HG03354 (cell line): ENCODE data around the gene RASA2.
"Not testable (repeated sequence)": the region's sequence is repeated elsewhere in the genome, so short reads cannot be mapped to it uniquely, and the experiment has no call there.

Experiments used
- ATAC-seq: cut with Tn5 transposase; IDR thresholded peaks from one replicate; pipeline ENCODE4 v1.9.1; 2021; ENCODE audit warnings: mild to moderate bottlenecking; ENCODE audit not compliant: unreplicated experiment, poor library complexity, severe bottlenecking

The RASA2 gene

DNA sequence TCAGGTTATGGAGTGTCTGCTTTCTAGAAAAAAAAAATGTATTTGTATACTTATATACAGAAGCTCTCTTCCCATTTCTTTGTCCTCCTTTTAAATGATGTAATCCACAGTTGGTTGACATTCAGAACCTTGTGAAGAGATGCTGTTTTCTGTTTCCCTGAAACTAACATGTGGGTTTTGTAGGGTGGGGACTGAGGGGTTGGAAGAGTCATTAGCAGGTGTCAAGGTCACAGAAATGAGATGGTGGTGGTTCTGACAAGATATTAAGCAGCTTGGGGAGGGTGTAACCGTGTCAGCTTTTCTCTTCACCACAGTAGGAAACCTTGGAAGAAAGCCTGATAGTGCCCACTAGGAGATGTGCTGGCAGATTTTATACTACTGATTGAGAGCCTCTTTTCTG is 2.4 kb downstream of the RASA2 start:
- no peak for ATAC-seq

DNA sequence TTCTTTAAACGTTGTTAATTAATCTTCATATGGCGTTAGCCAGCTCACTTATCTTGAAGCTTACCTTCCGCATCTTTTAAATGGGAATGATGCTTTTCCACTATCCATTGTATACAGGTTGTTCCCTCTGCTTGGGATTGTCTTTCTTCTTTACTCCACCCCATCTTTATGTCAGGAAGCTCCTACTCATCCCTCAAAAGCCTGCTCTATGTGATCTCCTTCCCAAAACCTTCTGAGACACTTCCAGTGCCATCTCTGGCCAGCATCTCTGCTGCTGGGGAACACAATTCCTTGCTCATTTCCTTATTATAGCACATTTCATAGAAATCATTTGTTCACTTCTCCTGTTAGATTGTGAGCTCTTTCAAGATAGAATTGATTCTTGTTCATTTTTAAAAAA is 4.3 kb downstream of the RASA2 start:
- no peak for ATAC-seq

DNA sequence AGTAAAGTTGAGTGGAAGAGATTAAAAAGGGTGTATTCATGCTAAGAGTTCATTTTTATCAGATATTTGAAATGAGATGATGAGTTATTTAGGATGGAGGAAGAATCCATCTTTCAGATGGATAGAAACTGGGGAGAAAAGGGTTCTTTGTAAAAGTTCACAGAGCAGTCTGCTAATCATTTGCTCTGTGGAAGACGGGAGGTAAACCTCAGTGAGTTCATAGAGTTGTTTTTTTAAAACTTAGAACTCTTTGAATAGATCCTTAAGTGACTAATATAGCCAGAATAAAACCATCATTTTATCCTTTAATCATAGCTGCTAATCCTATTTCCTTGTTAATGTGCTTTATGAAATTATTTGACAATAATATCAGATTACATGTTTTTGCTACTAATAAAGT is 5.1 kb downstream of the RASA2 start:
- ATAC-seq = no peak

DNA sequence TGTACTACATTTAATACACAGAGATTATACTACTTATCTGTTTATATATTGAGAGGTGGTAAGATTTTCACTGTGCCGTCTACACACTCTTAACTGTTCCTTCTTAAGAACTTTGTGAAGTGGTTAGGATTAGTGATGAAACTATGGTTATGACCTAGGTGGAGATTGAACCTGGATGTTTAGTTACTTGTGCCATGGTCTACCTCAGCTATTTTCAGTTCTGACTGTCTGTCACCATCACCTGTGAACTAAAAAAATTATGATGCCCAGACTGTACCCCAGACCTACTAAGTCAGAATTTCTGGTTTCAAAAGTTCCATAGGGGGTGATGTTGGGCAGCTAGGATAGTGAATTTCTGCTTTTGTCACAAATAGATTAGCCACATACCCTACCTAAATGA is 6.4 kb downstream of the RASA2 start:
- ATAC-seq = no peak

DNA sequence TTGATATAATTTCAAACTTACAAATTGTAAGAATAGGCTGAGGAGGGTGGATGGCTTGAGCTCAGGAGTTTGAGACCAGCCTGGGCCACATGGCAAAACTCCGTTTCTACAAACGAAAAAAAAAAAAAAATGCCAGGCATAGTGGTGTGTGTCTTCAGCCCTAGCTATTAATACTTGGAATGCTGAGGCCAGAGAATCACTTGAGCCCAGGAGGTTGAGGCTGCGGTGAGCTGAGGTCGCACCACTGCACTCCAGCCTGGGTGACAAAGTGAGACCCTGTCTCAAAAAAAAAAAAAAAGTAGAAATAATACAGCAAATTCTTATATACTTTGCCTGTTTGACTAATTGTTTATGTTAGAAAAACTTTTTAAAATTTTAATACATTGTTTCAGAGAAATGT is 10.8 kb downstream of the RASA2 start:
- not testable (repeated sequence) for ATAC-seq

DNA sequence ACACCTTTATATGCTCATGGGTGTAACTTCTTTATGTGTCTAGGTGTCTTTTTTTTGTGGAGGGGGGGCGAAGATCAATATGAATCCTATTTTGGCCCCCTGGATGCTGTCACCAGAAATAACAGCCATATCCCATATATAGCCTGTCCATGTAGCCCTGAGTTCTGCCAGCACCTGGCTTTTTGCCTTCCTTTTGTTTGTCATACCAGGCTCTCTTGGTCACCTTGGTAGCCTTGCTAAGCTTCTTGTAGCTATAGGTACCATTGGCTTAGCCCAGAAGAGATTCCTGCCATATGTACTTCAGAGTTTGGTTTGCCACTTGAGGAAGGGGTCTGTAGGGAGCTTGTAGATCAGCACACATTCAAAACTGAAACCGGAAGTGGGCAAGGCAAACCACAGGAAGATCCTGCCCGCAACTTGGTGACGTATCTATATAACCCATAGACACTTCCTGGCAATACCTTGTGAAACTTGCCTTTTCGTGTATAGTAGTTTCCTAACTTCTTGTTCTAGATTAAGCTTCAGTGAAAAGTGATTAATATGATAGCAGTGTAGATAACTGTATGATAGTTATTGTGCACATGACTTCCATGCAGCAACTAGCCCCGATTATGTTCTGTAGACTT is 11.9 kb downstream of the RASA2 start:
- ATAC-seq = peak; percentile 99

DNA sequence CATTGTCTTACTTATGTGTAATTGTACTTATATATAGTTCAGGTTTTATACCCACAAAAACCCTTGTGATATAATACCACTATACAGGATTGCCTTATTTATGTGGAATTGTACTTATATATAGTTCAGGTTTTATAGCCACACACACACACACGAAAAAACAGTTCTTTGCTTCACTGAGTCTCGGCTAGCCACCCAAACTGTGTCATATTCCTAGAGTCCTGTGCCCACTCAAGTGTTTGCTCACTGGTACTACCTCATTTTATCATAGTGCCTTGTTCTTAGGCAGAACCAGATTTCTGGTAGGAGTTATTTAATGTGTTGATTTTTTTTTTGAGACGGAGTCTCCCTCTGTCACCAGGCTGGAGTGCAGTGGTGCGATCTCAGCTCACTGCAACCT is 12.5 kb downstream of the RASA2 start:
- ATAC-seq = no peak

DNA sequence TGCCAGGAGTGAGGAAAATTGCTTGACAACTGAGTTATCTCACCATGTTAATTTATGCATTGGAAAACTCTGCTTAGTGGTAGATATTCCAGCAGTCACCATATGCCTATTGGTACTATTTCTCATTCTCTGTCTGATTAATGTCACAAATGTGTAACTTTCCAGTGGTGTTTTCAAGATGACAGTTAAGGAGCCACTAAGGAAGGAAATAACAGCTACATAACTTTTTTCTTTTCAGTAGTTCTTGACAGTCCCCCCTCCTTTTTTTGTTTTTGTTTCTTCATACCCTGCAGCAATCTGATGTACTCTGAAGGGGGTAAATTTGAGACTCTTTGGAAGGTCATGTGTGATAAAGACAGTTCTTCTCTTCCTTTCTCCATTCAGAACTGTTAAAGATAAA is 13.1 kb downstream of the RASA2 start:
- no peak for ATAC-seq

DNA sequence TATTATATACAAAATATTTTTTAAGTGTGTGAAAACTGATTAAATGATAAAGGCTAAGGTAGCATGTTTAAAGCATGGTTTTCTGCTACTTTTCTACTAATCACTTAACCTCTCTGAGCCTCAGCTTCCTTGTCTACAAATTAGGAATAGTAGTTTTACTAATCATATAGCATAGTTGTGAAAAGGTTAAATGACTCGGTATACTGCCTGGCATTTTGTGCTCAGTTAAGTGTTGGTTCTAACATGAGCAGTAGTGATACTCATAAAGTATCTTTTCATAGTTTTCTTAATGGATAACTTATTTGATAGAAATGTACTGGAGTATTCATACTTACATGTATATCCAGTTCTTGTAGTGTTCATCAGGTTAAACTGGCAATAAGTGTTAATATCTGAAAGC is 13.6 kb downstream of the RASA2 start:
- no peak for ATAC-seq

DNA sequence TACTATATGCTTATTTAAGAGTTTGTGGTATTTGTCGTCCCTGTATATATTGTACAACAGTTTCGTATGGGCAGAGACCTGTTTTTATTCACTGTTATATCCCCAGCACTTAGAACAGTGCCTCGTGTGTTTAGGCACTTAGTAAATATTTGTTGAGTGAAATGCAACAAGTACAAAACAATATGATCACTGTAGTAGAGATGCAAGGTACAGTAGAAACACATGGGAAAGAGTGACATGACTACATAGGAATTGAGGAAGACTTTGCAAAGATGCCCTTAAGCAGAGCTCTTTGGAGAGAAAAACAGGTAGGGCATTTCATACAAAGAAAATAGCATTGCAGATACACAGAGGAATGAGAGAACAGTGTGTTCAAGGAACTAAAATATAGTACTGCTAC is 18.3 kb downstream of the RASA2 start:
- ATAC-seq = no peak

DNA sequence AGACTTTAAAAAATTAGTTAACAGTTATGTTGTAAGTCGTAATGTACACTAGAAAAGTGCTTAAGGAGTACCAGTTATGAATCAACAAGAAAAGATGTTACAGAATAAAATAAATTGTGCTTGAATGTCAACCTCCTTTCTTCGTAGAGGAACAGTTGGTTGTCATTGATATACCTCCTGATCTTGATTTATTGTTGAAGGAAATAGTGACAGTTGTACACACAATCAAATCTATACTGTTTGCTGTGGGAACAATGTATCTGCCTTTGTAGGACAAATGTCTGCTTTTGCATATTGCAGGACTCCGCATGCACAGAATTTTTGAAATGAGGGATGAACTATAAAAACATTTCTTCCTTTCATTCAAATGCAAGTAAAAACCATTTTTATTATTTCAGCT is 19.2 kb downstream of the RASA2 start:
- ATAC-seq = no peak

DNA sequence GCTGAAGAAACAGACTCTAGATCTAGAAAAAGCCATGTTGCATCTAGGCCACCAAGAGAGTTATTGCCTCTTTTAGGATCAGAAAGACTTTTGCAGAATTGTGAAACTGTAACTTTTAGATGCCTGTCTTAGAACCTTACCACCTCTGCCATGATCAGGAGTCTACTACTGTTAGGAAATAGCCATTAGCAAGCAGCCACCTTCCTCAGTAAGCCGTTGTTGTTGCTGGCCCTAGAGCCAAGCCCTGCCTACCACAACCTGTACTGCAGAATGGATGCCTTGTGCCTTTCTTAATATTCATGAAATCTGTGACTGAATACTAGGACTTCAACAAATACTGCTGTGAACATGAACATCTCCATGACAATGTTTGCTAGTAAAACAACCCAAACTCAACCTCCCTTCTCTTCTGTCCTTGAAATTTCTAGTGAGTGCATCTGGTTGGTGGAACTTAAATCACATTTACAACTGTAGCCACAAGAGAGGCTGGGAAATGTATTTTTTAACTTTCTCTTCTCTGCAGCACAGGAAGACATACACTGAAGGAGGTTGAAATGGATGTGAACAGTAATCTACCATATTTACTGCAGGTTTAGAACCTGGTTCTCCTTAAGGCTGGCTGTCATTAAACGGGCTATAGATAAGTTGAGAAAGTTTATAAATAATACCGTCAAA is 20.7 kb downstream of the RASA2 start:
- no peak for ATAC-seq

DNA sequence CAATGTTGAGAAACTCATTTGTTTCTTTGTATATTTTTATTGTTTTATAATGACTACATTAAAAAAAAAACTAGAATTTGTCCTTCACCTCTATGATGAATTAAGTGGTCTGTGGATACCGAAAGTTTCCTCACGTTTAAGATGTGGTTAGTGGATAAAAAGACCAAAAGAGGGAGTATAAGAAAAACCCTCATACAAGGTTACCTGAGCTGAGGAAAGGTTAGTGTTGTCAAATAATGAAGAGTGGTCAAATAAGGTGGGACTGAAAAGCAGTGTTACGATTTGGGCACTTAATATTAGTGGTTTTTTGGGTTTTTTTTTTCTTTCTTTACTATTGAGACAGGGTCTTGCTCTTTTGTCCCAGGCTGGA is 21.2 kb downstream of the RASA2 start:
- no peak for ATAC-seq

DNA sequence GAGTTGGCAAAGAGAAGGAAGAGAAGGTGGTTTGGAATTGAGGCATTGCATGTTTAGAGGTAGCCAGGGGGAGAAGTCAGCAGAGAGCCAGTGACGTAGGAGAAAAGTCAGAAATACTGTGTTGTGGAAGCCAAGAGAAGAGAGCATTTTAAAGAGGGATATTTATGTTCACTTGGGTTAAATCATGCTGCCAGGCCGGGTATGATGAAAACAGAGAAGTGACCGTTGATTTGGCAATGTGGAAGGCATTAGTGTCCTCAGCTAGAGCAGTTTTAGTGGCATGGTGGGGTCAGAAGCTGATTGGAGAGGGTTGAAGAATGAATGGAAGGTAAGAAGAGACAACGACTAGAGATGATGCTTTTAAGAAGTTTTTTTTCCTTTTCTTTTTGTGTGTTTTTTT is 24.5 kb downstream of the RASA2 start:
- no peak for ATAC-seq

DNA sequence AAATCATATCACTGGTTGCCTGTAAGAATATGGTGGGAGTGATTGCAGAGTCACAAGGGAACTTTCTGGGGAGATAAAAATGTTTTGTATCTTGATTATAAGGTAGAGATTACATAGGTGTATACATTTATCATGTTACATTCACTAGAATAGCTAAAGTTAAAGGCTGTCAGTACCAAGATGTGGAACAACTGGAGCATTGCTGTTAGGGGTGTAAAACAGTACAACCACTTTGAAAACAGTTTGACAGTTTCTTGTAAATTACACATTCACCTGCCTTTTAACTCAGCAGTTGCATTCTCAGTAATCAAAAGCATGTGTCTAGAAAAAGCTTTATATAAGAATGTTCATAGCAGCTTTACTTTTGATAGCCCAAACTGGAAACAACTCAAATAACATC is 27.6 kb downstream of the RASA2 start:
- ATAC-seq = no peak

DNA sequence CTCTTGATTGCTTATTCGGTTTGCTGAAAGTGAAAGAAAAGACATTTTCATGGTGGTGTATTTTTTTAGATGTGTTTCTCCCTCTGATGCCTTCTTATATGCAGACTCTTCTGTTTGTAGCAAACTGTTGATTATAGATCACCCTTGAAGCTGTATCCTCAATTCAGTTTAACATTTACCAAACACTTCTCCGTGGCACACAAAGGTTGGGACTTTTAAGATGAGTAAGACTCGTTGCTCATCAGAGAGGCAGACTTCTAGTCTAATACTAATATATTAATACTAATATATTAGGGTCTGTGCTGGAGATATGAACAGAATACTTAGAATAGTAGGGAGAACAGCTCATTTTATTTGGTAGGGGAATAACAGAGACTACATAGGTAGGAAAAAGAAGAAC is 32.8 kb downstream of the RASA2 start:
- ATAC-seq = no peak

DNA sequence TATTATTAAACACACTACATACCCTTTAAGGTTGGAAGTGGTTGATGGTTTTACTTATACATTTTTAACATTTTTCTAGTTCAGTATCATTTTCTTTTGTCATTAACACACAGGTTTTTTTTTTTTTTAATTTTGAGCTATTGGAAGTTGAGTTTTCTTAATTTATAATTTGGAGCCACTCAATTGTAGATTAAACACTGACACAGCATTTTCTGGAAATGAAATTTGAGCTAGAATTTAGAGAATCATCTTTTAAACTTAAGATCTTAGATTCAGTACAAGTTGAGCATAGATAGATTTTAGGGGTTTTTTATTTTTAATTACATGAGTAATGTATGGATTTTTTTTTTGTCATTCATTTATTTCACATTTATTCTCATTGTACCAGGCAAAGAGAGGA is 35.0 kb downstream of the RASA2 start:
- ATAC-seq = no peak

DNA sequence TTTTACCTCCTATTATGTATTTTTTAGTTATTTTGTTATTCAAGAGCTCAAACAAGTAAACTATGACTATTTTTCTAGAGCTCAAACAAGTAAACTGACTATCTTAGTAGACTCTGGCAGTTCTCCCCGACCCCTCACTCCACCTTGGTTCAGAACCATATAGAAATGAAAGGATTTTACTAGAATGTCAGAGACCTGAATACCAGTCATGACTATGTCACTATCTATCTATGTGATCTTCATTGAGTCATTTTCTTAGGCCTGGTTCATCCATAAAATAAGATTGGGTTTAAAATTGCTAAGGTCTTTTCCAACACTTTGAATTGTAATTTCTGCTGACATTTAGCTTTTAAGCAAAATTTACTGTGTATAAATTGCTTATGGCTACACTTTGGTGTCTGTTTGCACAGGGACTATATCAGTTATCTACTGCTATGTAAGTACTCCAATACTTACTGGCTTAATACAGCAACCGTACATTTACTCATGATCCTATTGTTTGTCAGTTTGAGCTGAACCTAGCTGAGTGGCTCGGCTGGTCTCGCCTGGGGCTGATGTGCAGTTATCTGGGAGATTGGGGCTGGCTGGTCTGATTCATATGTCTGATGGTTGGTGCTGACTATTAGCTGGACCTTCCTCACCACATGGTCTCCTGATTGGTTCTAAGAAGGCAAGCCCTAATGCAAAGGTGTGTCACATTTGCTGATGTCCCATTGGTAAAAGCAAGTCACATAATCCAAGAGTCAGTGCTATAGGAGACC is 37.0 kb downstream of the RASA2 start:
- no peak for ATAC-seq

DNA sequence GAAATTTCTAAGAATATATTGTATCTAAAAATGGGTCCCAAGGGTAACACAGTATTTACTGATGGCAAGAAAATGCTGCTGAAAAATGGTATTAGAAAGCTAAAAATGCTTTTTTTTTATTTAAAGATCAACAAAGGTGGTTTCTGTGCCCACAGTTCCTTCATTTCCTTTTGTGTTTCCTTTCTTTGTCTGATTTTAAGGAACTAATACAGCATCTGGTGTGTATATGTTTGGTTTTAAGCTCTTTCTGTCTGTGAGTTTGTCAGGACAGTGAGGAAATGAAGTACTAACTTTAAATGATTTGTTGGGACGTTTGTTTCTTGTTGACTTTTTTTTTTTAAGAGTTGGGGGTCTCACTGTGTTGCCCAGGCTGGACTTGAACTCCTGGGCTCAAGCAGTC is 38.2 kb downstream of the RASA2 start:
- ATAC-seq = no peak

DNA sequence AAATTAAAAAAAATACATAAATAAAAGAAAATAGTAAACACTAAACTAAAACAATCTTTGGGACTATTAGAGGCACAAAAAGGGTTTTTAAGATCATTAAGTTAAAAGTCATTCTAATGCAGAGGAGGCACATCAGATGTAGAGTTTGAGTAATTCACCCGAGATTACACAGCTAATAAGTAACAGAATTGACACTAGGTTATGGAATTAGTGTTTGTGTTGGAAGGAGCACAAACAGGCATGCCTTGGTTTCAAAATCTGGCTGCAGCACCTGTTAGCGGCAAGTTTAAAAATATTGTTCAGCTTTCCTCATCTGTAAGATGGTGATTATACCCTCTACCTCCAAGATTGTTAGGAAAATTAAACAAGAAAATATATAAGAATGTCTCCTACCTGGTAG is 39.0 kb downstream of the RASA2 start:
- no peak for ATAC-seq

DNA sequence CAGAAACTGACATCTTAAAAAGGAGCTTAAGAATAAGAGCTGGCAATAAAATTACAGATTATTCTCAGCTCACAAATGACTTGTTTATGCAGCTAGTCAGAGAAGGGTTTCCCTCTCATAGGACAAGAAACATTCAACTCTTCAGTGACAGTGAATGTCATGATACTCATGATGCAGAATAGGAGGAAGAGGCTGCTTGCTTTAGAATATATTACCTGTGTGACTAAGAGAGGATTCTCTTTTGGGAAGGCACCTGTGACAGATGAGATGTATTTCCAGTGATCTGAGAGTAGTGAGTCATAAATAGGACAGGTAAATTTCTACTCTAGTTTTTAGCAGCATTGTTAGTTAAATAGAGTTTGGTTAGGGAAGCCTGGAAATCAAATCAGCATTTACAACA is 39.9 kb downstream of the RASA2 start:
- no peak for ATAC-seq
